HG03108 (cell line): ENCODE data around the gene C20orf144.

ENCODE experiments used
- ATAC-seq: cut with Tn5 transposase; IDR thresholded peaks from one replicate; pipeline ENCODE4 v1.9.1; 2021; ENCODE audit warnings: moderate library complexity; ENCODE audit not compliant: unreplicated experiment

Gene C20orf144

DNA sequence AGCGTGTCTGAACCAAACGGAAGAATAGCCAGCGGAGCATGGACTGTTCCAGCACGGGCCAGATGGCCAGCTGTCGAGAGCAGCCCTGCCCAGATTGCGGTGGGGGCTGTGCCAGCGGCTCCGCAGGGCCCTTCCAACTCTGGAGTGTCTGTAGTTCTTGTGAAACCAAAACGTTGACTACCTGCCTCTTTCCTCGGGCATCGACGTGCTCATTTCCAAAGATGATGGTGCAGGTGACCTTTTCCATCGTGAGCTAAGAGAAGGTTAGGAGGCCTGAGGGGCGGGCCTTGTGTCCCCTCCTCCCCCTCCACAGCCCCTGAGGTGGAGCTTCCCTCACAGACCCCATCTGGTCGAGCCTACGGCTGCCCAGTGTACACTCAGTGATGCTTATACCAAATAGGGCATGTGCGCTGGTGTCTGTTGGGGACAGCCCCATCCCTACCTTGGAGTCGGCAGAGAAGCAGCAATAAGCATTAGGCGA is 12.9 kb upstream of the C20orf144 start:
- ATAC-seq: no peak

DNA sequence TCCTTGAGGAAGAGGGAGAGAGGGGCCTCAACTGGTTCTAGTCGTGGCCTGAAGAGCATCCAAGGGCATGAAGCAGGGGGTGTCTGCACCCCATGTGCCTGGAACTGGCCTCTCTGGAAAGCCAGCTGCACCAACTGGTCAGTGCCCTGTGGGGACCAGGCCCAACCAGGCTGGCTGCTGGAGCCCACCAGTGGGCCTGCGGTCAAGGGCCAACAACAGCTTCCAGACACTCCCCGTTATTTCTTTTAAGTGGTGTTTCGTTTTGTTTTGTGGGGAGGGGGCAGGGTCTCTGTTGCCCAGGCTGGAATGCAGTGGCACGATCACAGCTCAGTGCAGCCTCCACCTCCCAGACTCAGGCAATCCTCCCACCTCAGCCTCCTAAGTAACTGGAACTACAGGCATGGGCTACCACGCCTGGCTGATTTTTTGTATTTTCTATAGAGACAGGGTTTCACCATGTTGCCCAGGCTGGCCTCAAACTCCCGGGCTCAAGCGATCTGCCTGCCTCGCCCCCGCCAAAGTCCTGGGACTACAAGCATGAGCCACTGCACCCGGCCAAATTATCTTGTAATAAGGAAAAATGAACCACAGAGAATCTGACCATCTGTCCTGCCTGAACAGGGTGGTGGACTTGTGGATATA is 11.9 kb upstream of the C20orf144 start:
- no peak for ATAC-seq

DNA sequence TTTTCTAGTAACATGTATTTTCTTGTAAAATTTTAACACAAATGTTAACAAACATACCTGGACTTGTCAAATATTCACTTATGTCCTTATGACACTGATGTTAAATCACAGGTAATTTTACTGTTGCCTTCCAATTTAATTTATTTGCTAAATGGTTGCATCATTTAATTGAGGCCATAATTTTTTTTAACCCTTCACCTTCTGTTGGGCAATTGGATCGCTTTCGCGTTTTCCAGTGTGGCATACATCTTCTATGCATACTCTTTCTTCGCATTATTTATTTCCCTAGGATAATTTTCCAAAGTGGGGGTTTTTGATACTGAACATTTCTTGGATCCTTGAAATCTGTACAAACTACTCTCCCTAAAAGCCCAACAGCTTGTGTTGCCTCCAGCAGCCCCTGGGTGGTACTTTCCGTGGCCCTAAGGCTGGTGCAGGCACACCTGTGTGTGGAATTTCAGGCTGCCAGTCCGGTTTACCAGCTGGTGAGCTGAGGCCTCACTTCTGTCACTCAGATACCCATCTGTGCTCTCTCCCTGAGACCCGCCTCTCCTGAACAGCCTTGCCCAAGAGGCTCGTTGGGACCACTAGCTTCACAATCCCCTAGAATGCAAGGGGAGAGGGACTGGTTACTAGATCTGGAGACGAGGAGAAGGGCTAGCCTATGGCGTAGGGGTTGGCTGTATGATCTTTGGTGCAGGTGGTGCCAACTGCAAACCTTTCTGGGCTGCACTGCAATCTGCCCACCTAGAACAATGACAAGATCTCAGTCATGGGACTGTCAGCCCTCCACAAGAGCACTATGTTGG is 11.2 kb upstream of the C20orf144 start:
- ATAC-seq: no peak

DNA sequence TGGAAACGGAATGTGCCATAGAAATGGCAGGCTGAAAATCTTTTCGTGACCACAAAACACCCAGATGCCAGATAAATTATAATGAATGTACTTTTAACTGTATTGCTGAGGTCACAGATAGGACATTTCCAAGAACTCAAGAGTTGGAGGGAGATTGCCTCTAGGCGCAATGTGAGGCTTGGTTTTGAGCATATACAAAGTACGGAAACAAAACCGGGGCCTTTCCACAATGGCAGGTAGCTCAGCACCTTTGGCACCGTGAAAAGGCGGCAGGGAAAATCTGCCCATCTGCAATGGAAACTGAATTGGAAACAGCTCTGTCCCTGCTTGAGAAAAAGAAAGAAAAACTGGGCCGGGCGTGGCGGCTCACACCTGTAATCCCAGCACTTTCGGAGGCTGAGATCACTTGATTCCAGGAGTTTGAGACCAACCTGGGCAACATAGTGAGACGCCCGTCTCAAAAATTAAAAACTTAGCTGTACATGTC is 10.5 kb upstream of the C20orf144 start:
- ATAC-seq: no peak

DNA sequence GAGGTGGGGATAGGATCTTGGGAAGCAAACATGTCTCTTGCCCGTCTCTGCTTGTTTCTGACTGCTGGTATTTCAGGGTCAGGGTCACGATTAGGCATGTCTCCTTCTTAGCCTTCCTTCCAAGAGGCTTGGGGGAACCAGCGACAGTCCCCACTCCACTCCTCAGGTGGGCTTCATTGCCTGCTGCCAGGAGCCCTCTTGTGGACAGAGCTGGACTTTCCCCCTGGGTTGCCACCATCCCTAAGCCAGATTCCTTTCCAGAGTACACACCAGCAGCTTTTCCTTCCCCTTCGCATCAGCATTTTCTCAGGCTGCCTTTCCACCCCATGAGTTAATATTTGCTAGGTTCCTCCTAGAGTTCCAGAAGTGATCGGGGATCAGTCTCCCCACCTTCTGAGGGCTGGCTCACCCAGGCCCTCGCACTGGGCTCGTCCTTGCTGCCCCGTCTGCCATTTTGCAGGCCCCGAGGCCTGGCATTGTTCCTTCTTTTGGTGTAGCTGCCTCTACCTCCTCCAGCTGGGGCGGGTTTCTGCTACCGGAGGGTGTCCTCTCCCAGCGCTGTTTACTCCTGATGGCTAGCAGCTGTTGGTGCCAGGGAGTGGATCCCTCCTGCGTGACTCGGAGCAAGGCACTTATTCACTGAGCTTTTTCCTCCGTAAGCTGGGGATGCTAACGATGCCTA is 8.8 kb upstream of the C20orf144 start:
- no peak for ATAC-seq

DNA sequence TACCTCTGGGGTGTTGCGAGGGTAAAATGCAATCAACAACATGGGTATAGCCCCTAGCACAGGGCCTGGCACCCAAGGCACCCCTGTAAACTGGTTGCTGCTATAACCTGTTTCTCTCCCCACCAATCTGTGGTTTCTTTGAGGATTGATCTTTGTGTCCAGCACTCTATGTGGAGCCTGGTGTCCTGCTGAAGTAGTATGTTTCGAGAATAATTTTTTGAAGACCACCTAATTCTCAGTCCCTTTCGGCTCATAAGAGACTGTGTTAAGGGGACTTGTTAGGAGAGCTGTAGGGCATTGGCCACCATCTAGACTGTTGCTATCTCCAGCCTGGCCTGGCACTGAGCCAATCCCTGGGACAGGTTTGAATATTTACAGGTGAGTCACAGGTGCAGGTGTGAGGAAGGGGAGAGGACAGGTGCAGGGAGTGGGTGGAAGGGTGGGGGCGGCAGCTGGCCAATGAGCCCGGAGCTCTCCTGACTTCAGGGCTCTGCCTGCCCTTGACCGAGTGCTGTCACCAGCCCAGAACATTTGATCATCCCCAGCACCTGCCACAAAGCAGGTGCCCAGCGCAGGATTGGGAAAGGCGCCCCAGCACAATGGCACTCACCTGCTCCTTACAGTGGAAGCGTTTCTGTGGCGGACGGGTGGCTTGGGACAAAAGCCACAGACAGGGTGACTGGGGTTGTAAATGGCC is 8.1 kb upstream of the C20orf144 start:
- no peak for ATAC-seq

- ATAC-seq: no peak
These were observed 7.4 kb upstream of the C20orf144 start for GRCh38 chr20:33654680-33655161.

DNA sequence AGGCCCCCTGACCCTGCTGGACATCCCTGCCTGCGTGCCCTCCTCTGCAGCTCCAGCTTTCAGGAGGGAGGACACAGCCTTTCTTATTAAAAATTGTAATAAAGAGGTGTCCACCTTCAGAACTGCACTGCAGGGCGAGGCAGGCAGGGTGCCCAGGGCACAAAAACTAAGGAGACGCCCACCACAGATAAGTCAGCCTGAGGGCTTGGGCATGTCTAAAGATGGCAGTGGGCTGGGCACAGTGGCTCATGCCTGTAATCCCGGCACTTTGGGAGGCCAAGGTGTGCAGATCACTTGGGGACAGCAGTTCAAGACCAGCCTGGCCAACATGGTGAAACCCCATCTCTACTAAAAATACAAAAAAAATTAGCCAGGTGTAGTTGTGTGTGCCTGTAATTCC is 7.0 kb upstream of the C20orf144 start:
- no peak for ATAC-seq

GRCh38 chr20:33656010-33656782 is 5.9 kb upstream of the C20orf144 start:
- ATAC-seq: no peak

- ATAC-seq: no peak
These were observed 5.1 kb upstream of the C20orf144 start for GRCh38 chr20:33656783-33657703.

DNA sequence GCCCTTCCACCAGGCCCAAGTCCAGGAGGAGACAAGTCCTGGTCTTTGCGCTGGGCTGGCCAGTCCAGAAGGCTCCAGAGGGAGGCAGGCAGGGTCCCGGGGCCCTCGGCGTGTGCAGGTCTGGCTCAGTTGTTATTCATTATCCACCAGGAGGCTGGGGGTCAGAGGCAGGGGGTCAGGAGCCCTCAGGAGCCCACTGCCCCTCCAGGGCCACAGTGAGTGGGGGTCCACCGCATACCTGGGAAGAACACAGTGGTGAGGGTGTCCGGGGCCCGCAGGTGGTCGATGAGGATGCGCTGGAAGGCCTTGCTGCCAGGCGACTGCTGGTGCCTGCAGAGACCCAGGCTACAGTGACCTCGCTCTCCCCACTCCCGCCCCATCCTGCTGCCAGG is 4.4 kb upstream of the C20orf144 start:
- ATAC-seq: no peak

DNA sequence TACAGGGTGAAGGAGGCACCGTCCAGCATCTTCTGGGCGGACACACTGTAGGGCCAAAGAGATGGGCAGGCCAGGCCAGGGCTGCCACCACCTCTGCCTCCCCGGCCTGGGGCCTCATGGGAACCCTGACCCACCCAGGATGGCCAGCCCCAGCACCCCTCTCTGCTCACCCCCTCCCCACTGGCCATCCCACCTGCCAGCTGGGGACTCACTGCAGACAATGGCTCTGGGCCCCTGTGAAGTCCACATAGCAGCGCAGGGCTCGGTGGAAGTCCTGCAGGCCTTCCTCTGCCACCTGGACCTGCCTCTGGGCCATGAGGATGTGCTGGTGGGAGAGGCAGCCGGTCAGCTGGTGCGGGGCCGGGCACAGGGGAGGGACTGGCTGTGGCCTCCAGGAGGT is 3.6 kb upstream of the C20orf144 start:
- ATAC-seq: no peak

GRCh38 chr20:33658929-33659328 is 3.2 kb upstream of the C20orf144 start:
- no peak for ATAC-seq

DNA sequence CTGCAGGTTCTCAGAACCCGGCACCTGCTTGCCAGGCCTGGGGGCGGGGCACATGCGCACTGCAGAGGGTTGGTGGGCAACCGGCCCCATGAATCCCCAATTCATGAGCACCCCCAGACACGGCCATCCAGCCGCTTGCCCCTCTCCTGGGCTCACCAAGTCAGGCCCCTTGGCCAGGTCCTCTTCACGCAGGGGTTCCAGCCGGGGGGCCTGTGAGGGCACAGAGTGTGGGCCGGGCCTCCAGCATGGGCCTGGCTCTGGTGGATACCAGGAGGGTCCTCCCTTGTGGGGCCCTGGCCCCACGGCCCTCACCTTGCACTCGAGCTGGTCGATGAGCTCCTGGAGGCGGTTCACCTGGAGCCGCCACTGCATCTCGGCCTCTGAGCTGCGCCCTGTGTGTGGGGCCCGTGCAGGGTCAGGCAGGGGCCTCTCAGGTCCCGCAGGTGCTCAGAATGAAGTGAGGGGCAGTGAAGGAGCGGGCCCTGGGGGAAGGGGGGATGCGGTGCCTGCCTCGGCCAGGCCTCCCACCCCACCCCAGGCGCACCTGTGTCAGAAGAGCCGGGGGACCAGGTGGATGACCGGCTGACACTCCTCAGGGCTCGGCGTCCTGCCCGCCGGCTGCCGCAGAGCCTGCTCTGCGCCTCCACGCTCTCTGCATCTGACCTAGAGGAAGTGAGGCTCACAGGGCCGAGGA is 2.6 kb upstream of the C20orf144 start:
- no peak for ATAC-seq

DNA sequence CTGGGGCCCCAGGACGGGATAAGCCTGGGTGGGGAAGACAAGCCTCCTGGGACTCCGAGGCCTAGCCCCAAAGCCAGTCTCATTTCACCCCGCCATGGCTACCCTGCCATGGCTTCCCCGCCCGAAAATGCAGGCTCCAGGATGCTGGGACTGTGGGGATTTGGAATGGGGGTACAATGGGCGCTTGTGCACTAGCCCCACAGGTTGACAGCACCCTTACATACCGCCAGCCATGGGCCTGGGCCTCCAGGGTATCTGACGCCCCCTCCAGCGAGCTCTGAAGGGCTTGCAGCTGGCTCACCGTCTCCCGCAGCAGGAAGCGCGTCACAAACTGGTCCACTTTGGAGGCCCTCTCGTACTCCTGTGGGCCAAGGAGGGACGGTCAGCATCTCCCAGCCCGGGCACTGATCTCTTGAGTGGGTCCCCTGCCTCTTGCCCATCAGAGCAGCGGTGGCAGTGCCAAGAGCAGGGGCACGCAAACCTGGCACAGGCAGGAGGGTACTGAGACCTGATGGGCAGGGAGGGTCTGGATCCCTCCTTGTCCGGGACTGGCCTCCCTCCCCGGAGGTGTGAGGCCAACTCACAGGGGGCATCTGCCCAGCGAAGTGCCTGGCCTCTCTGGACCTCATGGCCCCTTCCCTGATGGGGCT is 2.0 kb upstream of the C20orf144 start:
- ATAC-seq: no peak

DNA sequence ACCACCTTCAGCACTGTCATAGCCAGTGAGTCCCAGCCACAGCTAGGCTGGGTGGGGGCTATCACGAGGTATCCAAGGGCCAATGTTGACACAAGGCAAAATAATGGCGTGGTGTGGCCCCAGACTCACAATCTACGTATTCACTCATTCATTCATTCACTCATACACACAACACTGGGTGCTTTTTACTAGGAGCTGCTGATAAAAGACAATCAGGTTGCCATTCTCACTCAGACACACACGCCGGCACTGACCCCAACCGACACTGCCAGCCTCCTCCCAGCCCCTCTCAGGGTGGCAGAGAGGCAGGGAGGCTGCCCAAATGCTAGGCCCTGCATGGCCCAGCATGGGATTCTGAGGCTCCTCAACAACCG is 1.5 kb upstream of the C20orf144 start:
- no peak for ATAC-seq

DNA sequence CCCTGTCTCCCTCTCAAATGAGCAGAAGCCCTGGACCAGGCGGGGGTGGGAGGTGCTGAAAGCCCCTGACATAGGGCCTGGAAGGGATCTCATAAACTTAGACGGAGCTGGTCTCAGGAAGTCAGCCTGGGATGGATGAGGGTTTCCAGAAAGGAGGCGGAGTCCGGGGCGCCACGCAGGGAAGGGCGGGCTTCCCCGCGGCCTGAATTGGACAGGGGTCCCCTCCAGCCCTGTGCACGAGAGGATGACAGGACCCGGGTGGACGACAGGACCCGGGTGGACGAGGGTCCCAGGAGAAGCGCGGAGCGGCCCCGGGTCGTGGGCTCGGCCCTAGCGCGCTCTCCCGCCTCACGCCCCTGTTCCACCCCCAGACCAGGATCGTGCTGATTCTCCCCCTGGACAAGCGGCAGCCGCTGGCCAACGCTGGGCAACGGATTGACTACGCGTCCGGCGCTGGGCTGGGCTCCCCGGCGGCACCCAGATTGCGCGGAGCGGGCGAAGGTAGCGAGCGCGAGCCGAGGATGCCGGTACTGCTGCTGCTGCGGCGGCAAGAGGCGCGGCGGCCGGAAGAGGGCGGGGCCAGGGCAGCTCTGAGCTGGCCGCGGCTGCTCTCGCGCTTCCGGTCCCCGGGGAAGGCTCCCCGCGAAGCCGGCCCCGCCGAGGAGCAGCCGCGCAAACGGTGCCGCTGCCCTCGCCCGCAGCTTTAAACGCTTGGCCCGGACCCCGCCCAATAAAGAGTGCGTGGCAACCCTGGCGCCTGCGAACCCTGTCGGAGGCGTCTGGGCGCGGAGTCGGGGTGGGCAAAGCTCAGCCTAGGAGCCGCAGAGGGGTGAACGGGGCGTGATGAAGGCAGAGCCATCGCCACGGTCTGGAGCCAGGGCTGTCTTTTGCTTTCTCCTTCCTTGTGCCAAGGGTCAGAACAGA is 1.3 kb downstream of the C20orf144 start:
- ATAC-seq: peak; percentile 36
